Activated CD8-positive, alpha-beta memory T cell treated with anti-CD3 and anti-CD28 coated beads, Interleukin-2, amount 50 U/mL, for 24 hours (primary cell): ENCODE data around the gene FAM9C.

Experiments used
- DNase-seq: peaks from one replicate; pipeline ENCODE4 v3.0.0-alpha.2; 2020; ENCODE audit errors: extremely low read depth

The FAM9C gene

GRCh38 chrX:13007519-13008188 is 36.8 kb downstream of the FAM9C start:
- DNase-seq, result no peak

GRCh38 chrX:13005661-13006473 is 38.6 kb downstream of the FAM9C start:
- DNase-seq, result no peak

- DNase-seq, result no peak
These were observed 42.3 kb downstream of the FAM9C start for GRCh38 chrX:13001961-13002671.

GRCh38 chrX:13001097-13001496 is 43.3 kb downstream of the FAM9C start:
- DNase-seq, result no peak

- DNase-seq, result no peak
These were observed 44.1 kb downstream of the FAM9C start for GRCh38 chrX:13000301-13000811.

GRCh38 chrX:12999422-12999821 is 45.0 kb downstream of the FAM9C start:
- no peak for DNase-seq

GRCh38 chrX:12997906-12998687 is 46.3 kb downstream of the FAM9C start:
- no peak for DNase-seq

- no peak for DNase-seq
These were observed 47.4 kb downstream of the FAM9C start for GRCh38 chrX:12996934-12997435.

- no peak for DNase-seq
These were observed 50.1 kb downstream of the FAM9C start for GRCh38 chrX:12994321-12994720.

GRCh38 chrX:12993826-12994225 is 50.6 kb downstream of the FAM9C start:
- DNase-seq, result no peak

GRCh38 chrX:12992544-12993118 is 51.8 kb downstream of the FAM9C start:
- no peak for DNase-seq

- no peak for DNase-seq
These were observed 52.8 kb downstream of the FAM9C start for GRCh38 chrX:12991575-12991974.

- DNase-seq, result no peak
These were observed 55.0 kb downstream of the FAM9C start for GRCh38 chrX:12989461-12989860.

GRCh38 chrX:12988797-12989196 is 55.6 kb downstream of the FAM9C start:
- no peak for DNase-seq

- DNase-seq, result no peak
These were observed 56.4 kb downstream of the FAM9C start for GRCh38 chrX:12987900-12988594.

GRCh38 chrX:12987340-12987739 is 57.1 kb downstream of the FAM9C start:
- DNase-seq, result no peak

GRCh38 chrX:12986886-12987285 is 57.5 kb downstream of the FAM9C start:
- no peak for DNase-seq

- DNase-seq, result no peak
These were observed 58.1 kb downstream of the FAM9C start for GRCh38 chrX:12986164-12986779.
